Inflammatory macrophage treated with lipopolysaccharide for 1 hour (primary cell): ENCODE results near the gene TACR2.

ENCODE experiments used
- DNase-seq, 2 donors: peaks; one replicate each; pipeline ENCODE4 v3.0.0-alpha.2; 2020 to 2022

TACR2 gene

GRCh38 chr10:69418052-69418752, 1.5 kb upstream of the TACR2 start:
- DNase-seq: no peak

- no peak for DNase-seq
Measured at GRCh38 chr10:69417542-69417941, 824 bp upstream of the TACR2 start.

- DNase-seq: no peak
Measured at GRCh38 chr10:69415951-69416350, 767 bp downstream of the TACR2 start.

GRCh38 chr10:69415049-69415448, 1.7 kb downstream of the TACR2 start:
- DNase-seq: no peak

- DNase-seq: no peak
Measured at GRCh38 chr10:69414036-69415018, 2.4 kb downstream of the TACR2 start.

- DNase-seq: peak; percentile 17 to 54
Measured at GRCh38 chr10:69413221-69413865, 3.4 kb downstream of the TACR2 start.

GRCh38 chr10:69412232-69412790, 4.4 kb downstream of the TACR2 start:
- DNase-seq: peak in 1 of 2 donors; percentile 8

- DNase-seq: no peak
Measured at GRCh38 chr10:69411476-69411875, 5.2 kb downstream of the TACR2 start.

- no peak for DNase-seq
Measured at GRCh38 chr10:69410487-69410886, 6.2 kb downstream of the TACR2 start.

- DNase-seq: peak; percentile 61 to 72
Measured at GRCh38 chr10:69409968-69410367, 6.8 kb downstream of the TACR2 start.

- no peak for DNase-seq
Measured at GRCh38 chr10:69409176-69409495, 7.6 kb downstream of the TACR2 start.

- DNase-seq: peak; percentile 82 to 95
Measured at GRCh38 chr10:69408318-69409175, 8.2 kb downstream of the TACR2 start.

- peak in 1 of 2 donors; percentile 14 for DNase-seq
Measured at GRCh38 chr10:69407621-69408301, 9.0 kb downstream of the TACR2 start.

GRCh38 chr10:69406816-69407580, 9.7 kb downstream of the TACR2 start:
- no peak for DNase-seq

- DNase-seq: peak; percentile 6 to 40
Measured at GRCh38 chr10:69406302-69406811, 10.4 kb downstream of the TACR2 start.

- DNase-seq: no peak
Measured at GRCh38 chr10:69405221-69405620, 11.5 kb downstream of the TACR2 start.

- no peak for DNase-seq
Measured at GRCh38 chr10:69404786-69405185, 11.9 kb downstream of the TACR2 start.

GRCh38 chr10:69403519-69403918, 13.2 kb downstream of the TACR2 start:
- peak; percentile 79 to 94 for DNase-seq

- no peak for DNase-seq
Measured at GRCh38 chr10:69403066-69403465, 13.7 kb downstream of the TACR2 start.

- DNase-seq: no peak
Measured at GRCh38 chr10:69402386-69402785, 14.3 kb downstream of the TACR2 start.

- no peak for DNase-seq
Measured at GRCh38 chr10:69401416-69401815, 15.3 kb downstream of the TACR2 start.
